ENCODE data around the gene HYAL4.
"Not testable (repeated sequence)": the region's sequence is repeated elsewhere in the genome, so short reads cannot be mapped to it uniquely, and the experiment has no call there.

HYAL4 gene

DNA sequence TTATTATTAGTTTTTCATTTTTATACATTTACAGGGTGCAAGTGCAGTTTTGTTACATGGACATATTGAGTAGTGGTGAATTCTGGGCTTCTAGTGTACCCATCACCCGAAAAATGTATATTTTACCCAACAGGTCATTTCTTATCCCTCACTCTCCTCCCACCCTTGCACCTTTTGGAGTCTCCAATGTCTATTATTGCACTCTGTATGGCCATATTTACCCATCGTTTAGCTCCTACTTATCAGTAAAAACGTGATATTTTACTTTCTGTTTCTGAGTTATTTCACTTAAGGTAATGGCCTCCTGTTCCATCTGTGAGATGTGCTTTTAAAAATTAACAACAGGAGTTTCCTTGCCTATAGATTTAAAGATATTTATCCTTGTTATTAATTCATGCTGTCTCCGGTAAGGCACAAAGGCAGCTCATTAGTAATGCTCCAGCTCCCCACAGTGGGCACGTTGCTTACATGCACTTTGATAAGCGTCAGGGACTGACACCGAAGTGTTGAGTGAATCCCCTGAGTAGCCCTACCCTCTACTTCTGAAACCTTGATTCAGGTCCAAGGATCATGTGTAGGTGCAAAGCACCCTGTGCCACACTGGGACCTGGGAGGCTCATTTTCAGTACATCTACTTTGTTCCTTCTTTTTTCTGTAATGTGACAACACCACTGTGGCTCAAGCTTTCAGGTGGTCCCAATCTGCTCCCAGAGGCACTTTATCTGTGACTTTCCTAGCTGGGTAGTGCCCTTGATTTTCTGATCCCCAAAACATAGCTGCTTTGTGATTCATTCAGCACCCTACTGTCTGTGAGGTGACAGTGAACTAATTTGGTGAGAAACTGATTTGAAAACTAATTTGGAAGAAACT, 27.3 kb downstream of the HYAL4 start:
- Histone ChIP-seq H3K27me3 (ENCODE audit: low read depth, low read length) (no peaks in the 10 kb centered on the region), H3K36me3 (ENCODE audit: control insufficient read depth in 1 of 2, insufficient read depth in 2 of 2, low read length in 2 of 2) (no peaks in the 10 kb centered on the region), H3K9me3 (ENCODE audit: control insufficient read depth in 1 of 2, low read length in 2 of 2) (no peaks in the 10 kb centered on the region), H3K4me3 (ENCODE audit: low read depth in 1 of 2, low read length in 2 of 2) (no peak overlapping the region), H3K4me1 (ENCODE audit: control insufficient read depth in 1 of 2, insufficient read depth in 2 of 2, low read length in 2 of 2) (no peaks in the 10 kb centered on the region), H3K27ac (ENCODE audit: low read length) (no peak overlapping the region)

GRCh38 chr7:123872908-123873307, 27.9 kb downstream of the HYAL4 start:
- Histone ChIP-seq H3K4me1 (ENCODE audit: control insufficient read depth in 1 of 2, insufficient read depth in 2 of 2, low read length in 2 of 2) (no peaks in the 10 kb centered on the region), H3K36me3 (ENCODE audit: control insufficient read depth in 1 of 2, insufficient read depth in 2 of 2, low read length in 2 of 2) (no peaks in the 10 kb centered on the region), H3K27me3 (ENCODE audit: low read depth, low read length) (no peaks in the 10 kb centered on the region), H3K9me3 (ENCODE audit: control insufficient read depth in 1 of 2, low read length in 2 of 2) (no peaks in the 10 kb centered on the region), H3K27ac (ENCODE audit: low read length) (no peak overlapping the region), H3K4me3 (ENCODE audit: low read depth in 1 of 2, low read length in 2 of 2) (no peak overlapping the region)

- no peak overlapping the region for H3K4me3 ChIP-seq (ENCODE audit: low read depth in 1 of 2, low read length in 2 of 2)
- no peaks in the 10 kb centered on the region for H3K9me3 ChIP-seq (ENCODE audit: control insufficient read depth in 1 of 2, low read length in 2 of 2)
- H3K4me1 ChIP-seq (ENCODE audit: control insufficient read depth in 1 of 2, insufficient read depth in 2 of 2, low read length in 2 of 2) = no peaks in the 10 kb centered on the region
- H3K27me3 ChIP-seq (ENCODE audit: low read depth, low read length) = no peaks in the 10 kb centered on the region
- no peak overlapping the region for H3K27ac ChIP-seq (ENCODE audit: low read length)
- H3K36me3 ChIP-seq (ENCODE audit: control insufficient read depth in 1 of 2, insufficient read depth in 2 of 2, low read length in 2 of 2) = no peaks in the 10 kb centered on the region
Observed at GRCh38 chr7:123876557-123877256, 31.7 kb downstream of the HYAL4 start.

GRCh38 chr7:123879628-123880027, 34.7 kb downstream of the HYAL4 start:
- H3K27me3 ChIP-seq (ENCODE audit: low read depth, low read length) = no peaks in the 10 kb centered on the region
- no peaks in the 10 kb centered on the region for H3K36me3 ChIP-seq (ENCODE audit: control insufficient read depth in 1 of 2, insufficient read depth in 2 of 2, low read length in 2 of 2)
- no peaks in the 10 kb centered on the region for H3K9me3 ChIP-seq (ENCODE audit: control insufficient read depth in 1 of 2, low read length in 2 of 2)
- no peak overlapping the region for H3K4me3 ChIP-seq (ENCODE audit: low read depth in 1 of 2, low read length in 2 of 2)
- H3K4me1 ChIP-seq (ENCODE audit: control insufficient read depth in 1 of 2, insufficient read depth in 2 of 2, low read length in 2 of 2) = no peaks in the 10 kb centered on the region
- H3K27ac ChIP-seq (ENCODE audit: low read length) = no peak overlapping the region

GRCh38 chr7:123881300-123881699, 36.3 kb downstream of the HYAL4 start:
- Histone ChIP-seq H3K4me3 (ENCODE audit: low read depth in 1 of 2, low read length in 2 of 2) (no peak overlapping the region), H3K27ac (ENCODE audit: low read length) (no peak overlapping the region), H3K27me3 (ENCODE audit: low read depth, low read length) (no peaks in the 10 kb centered on the region), H3K9me3 (ENCODE audit: control insufficient read depth in 1 of 2, low read length in 2 of 2) (no peaks in the 10 kb centered on the region), H3K36me3 (ENCODE audit: control insufficient read depth in 1 of 2, insufficient read depth in 2 of 2, low read length in 2 of 2) (no peaks in the 10 kb centered on the region), H3K4me1 (ENCODE audit: control insufficient read depth in 1 of 2, insufficient read depth in 2 of 2, low read length in 2 of 2) (no peaks in the 10 kb centered on the region)

DNA sequence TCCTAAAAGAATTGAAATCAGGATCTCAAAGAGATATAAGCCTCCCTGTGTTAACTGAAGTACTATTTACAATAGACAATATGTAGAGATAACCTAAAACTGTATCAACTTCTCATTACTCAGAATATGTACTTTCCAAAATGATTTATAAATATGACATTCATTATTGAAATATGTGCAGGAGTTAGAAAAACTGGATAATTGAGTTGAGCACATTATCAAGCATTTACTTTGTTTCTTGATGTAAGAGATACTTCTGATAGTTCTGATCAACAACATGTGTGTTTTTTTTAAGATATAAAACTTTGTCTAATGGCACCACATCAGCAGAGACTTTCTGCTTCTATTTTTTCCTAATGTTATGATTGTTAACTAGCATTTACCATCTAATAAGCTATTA, 38.2 kb downstream of the HYAL4 start:
- H3K27me3 ChIP-seq (ENCODE audit: low read depth, low read length) = no peaks in the 10 kb centered on the region
- H3K4me3 ChIP-seq (ENCODE audit: low read depth in 1 of 2, low read length in 2 of 2) = no peak overlapping the region
- no peaks in the 10 kb centered on the region for H3K9me3 ChIP-seq (ENCODE audit: control insufficient read depth in 1 of 2, low read length in 2 of 2)
- H3K36me3 ChIP-seq (ENCODE audit: control insufficient read depth in 1 of 2, insufficient read depth in 2 of 2, low read length in 2 of 2) = no peaks in the 10 kb centered on the region
- no peaks in the 10 kb centered on the region for H3K4me1 ChIP-seq (ENCODE audit: control insufficient read depth in 1 of 2, insufficient read depth in 2 of 2, low read length in 2 of 2)
- no peak overlapping the region for H3K27ac ChIP-seq (ENCODE audit: low read length)

GRCh38 chr7:123888192-123888591, 43.2 kb downstream of the HYAL4 start:
- Histone ChIP-seq H3K4me1 (ENCODE audit: control insufficient read depth in 1 of 2, insufficient read depth in 2 of 2, low read length in 2 of 2) (no peaks in the 10 kb centered on the region), H3K27ac (ENCODE audit: low read length) (no peak overlapping the region), H3K36me3 (ENCODE audit: control insufficient read depth in 1 of 2, insufficient read depth in 2 of 2, low read length in 2 of 2) (no peaks in the 10 kb centered on the region), H3K4me3 (ENCODE audit: low read depth in 1 of 2, low read length in 2 of 2) (no peak overlapping the region), H3K27me3 (ENCODE audit: low read depth, low read length) (no peaks in the 10 kb centered on the region), H3K9me3 (ENCODE audit: control insufficient read depth in 1 of 2, low read length in 2 of 2) (no peaks in the 10 kb centered on the region)

GRCh38 chr7:123894753-123895152, 49.8 kb downstream of the HYAL4 start:
- H3K4me1 ChIP-seq (ENCODE audit: control insufficient read depth in 1 of 2, insufficient read depth in 2 of 2, low read length in 2 of 2); H3K4me3 ChIP-seq (ENCODE audit: low read depth in 1 of 2, low read length in 2 of 2); H3K27ac ChIP-seq (ENCODE audit: low read length); H3K27me3 ChIP-seq (ENCODE audit: low read depth, low read length); H3K9me3 ChIP-seq (ENCODE audit: control insufficient read depth in 1 of 2, low read length in 2 of 2); H3K36me3 ChIP-seq (ENCODE audit: control insufficient read depth in 1 of 2, insufficient read depth in 2 of 2, low read length in 2 of 2): not testable (repeated sequence)

DNA sequence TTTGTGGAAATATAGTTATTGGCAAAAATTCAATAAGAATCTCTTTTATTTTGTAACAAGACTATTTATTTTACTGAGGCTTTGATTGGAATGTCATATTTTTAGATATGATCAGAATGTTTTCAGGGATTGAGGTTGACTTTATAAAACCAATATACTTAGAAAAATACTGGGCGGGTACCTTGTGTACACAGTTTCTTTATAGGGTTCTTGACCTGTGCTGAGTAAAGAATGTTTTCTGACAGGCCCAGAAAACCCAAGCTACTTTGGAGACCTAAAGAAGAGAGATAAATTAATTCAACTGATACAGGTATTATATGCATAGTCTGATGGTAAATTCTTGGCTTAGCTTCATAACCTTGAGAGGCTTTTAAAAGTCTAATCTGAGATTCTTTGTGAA, 56.1 kb downstream of the HYAL4 start:
- H3K4me1 ChIP-seq (ENCODE audit: control insufficient read depth in 1 of 2, insufficient read depth in 2 of 2, low read length in 2 of 2) = no peaks in the 10 kb centered on the region
- H3K4me3 ChIP-seq (ENCODE audit: low read depth in 1 of 2, low read length in 2 of 2) = no peak overlapping the region
- no peaks in the 10 kb centered on the region for H3K27me3 ChIP-seq (ENCODE audit: low read depth, low read length)
- no peak overlapping the region for H3K27ac ChIP-seq (ENCODE audit: low read length)
- no peaks in the 10 kb centered on the region for H3K36me3 ChIP-seq (ENCODE audit: control insufficient read depth in 1 of 2, insufficient read depth in 2 of 2, low read length in 2 of 2)
- H3K9me3 ChIP-seq (ENCODE audit: control insufficient read depth in 1 of 2, low read length in 2 of 2) = peaks cover 0 to 3% of the 10 kb centered on the region in 2 donors

- no peaks in the 10 kb centered on the region for H3K4me1 ChIP-seq (ENCODE audit: control insufficient read depth in 1 of 2, insufficient read depth in 2 of 2, low read length in 2 of 2)
- H3K27ac ChIP-seq (ENCODE audit: low read length) = no peak overlapping the region
- H3K4me3 ChIP-seq (ENCODE audit: low read depth in 1 of 2, low read length in 2 of 2) = no peak overlapping the region
- H3K36me3 ChIP-seq (ENCODE audit: control insufficient read depth in 1 of 2, insufficient read depth in 2 of 2, low read length in 2 of 2) = no peaks in the 10 kb centered on the region
- no peaks in the 10 kb centered on the region for H3K27me3 ChIP-seq (ENCODE audit: low read depth, low read length)
- peaks cover 0 to 3% of the 10 kb centered on the region in 2 donors for H3K9me3 ChIP-seq (ENCODE audit: control insufficient read depth in 1 of 2, low read length in 2 of 2)
Observed at GRCh38 chr7:123905714-123906113, 60.7 kb downstream of the HYAL4 start.

- Histone ChIP-seq H3K4me3 (ENCODE audit: low read depth in 1 of 2, low read length in 2 of 2) (no peak overlapping the region), H3K4me1 (ENCODE audit: control insufficient read depth in 1 of 2, insufficient read depth in 2 of 2, low read length in 2 of 2) (no peaks in the 10 kb centered on the region), H3K9me3 (ENCODE audit: control insufficient read depth in 1 of 2, low read length in 2 of 2) (no peaks in the 10 kb centered on the region), H3K36me3 (ENCODE audit: control insufficient read depth in 1 of 2, insufficient read depth in 2 of 2, low read length in 2 of 2) (no peaks in the 10 kb centered on the region), H3K27ac (ENCODE audit: low read length) (no peak overlapping the region), H3K27me3 (ENCODE audit: low read depth, low read length) (no peaks in the 10 kb centered on the region)
Observed at GRCh38 chr7:123916240-123916724, 71.3 kb downstream of the HYAL4 start.
